SH-SY5Y (cell line): ENCODE data around the gene PPM1A.

ENCODE experiments used
- GATA2 ChIP-seq: IDR thresholded peaks from 2 replicates; pipeline ENCODE4 v1.6.1; 2011; ENCODE audit warnings: mild to moderate bottlenecking, low read depth, low read length
- GATA3 ChIP-seq: IDR thresholded peaks from 2 replicates; pipeline ENCODE4 v1.6.1; 2011; ENCODE audit warnings: low read depth, mild to moderate bottlenecking, low read length, moderate library complexity

The PPM1A gene

GRCh38 chr14:60303745-60304144, 54.7 kb downstream of the PPM1A start:
- TF ChIP-seq GATA2 (no peak), GATA3 (no peak)

GRCh38 chr14:60304509-60304908, 55.5 kb downstream of the PPM1A start:
- no peak for TF ChIP-seq GATA3
- TF ChIP-seq GATA2 = no peak

GRCh38 chr14:60309867-60310552, 61.0 kb downstream of the PPM1A start:
- TF ChIP-seq GATA3 (no peak), GATA2 (no peak)

- TF ChIP-seq GATA3 (peak; percentile 91), GATA2 (peak; percentile 92)
Measured at GRCh38 chr14:60311417-60311816, 62.4 kb downstream of the PPM1A start.

- TF ChIP-seq GATA3 (no peak), GATA2 (no peak)
Measured at GRCh38 chr14:60313093-60313492, 64.1 kb downstream of the PPM1A start.

GRCh38 chr14:60315196-60315990, 66.4 kb downstream of the PPM1A start:
- TF ChIP-seq GATA2 = no peak
- TF ChIP-seq GATA3 = no peak

GRCh38 chr14:60317609-60318008, 68.6 kb downstream of the PPM1A start:
- TF ChIP-seq GATA2 (no peak), GATA3 (no peak)

GRCh38 chr14:60323199-60323896, 74.3 kb downstream of the PPM1A start:
- TF ChIP-seq GATA2 (no peak), GATA3 (no peak)

GRCh38 chr14:60324837-60325236, 75.8 kb downstream of the PPM1A start:
- TF ChIP-seq GATA3 (no peak), GATA2 (no peak)

- TF ChIP-seq GATA3 = no peak
- no peak for TF ChIP-seq GATA2
Measured at GRCh38 chr14:60326274-60326673, 77.3 kb downstream of the PPM1A start.

GRCh38 chr14:60327447-60328331, 78.7 kb downstream of the PPM1A start:
- TF ChIP-seq GATA2 = no peak
- no peak for TF ChIP-seq GATA3

GRCh38 chr14:60328583-60328982, 79.6 kb downstream of the PPM1A start:
- TF ChIP-seq GATA3 (no peak), GATA2 (no peak)

- TF ChIP-seq GATA2 (no peak), GATA3 (no peak)
Measured at GRCh38 chr14:60329274-60329673, 80.3 kb downstream of the PPM1A start.
